Duodenal mucosa (tissue), 2 donors: ENCODE measurements around the gene SYT12.
"Not testable (repeated sequence)": the region's sequence is repeated elsewhere in the genome, so short reads cannot be mapped to it uniquely, and the experiment has no call there.

Source experiments
- H3K27ac ChIP-seq: one replicate; pipeline ENCODE4 v1.7.0; 2013; ENCODE audit warnings: low read depth, low read length
- H3K27me3 ChIP-seq, 2 donors: one replicate each; pipeline ENCODE4 v1.7.0; 2013; ENCODE audit warnings: low read length in 2 of 2, control low read depth in 1 of 2; ENCODE audit not compliant: insufficient read depth in 2 of 2, control insufficient read depth in 1 of 2
- H3K36me3 ChIP-seq, 2 donors: one replicate each; pipeline ENCODE4 v1.7.0; 2013; ENCODE audit warnings: low read length in 2 of 2, control low read depth in 1 of 2; ENCODE audit not compliant: insufficient read depth in 2 of 2, control insufficient read depth in 1 of 2
- H3K4me1 ChIP-seq, 2 donors: one replicate each; pipeline ENCODE4 v1.7.0; 2013; ENCODE audit warnings: low read length in 2 of 2, control low read depth in 1 of 2; ENCODE audit not compliant: insufficient read depth in 2 of 2, control insufficient read depth in 1 of 2
- H3K4me3 ChIP-seq, 2 donors: one replicate each; pipeline ENCODE4 v1.7.0; 2013; ENCODE audit warnings: low read length in 2 of 2, low read depth in 1 of 2
- H3K9ac ChIP-seq, 2 donors: one replicate each; pipeline ENCODE4 v1.7.0; 2013; ENCODE audit warnings: low read length in 2 of 2, low read depth in 1 of 2
- H3K9me3 ChIP-seq, 2 donors: one replicate each; pipeline ENCODE4 v1.7.0; 2013; ENCODE audit warnings: low read length in 2 of 2, control low read depth in 1 of 2; ENCODE audit not compliant: control insufficient read depth in 1 of 2

The SYT12 gene

DNA sequence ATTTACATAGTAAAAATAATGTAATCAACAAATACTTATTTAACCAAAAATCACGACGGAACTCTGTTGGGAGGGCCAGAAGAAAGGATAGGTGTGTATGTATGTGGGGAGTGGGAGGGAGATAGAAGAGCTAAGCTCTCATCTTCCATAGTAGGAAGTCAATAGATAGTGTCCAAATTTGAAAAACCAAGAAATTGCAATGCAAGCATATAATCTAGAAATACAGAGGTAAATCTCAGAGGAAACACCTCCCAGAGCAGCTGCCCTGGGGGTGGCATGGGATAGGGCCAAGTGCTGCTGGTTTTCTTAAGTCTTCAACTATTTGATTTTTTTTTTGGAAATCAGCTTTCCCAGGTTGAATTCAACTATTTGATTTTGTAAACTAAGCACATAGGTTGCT lies 30.9 kb upstream of the SYT12 start:
- Histone ChIP-seq H3K9ac (no peak overlapping the region), H3K27me3 (no peaks in the 10 kb centered on the region), H3K9me3 (no peaks in the 10 kb centered on the region), H3K4me3 (no peak overlapping the region), H3K27ac (no peak overlapping the region), H3K36me3 (no peaks in the 10 kb centered on the region), H3K4me1 (no peaks in the 10 kb centered on the region)

DNA sequence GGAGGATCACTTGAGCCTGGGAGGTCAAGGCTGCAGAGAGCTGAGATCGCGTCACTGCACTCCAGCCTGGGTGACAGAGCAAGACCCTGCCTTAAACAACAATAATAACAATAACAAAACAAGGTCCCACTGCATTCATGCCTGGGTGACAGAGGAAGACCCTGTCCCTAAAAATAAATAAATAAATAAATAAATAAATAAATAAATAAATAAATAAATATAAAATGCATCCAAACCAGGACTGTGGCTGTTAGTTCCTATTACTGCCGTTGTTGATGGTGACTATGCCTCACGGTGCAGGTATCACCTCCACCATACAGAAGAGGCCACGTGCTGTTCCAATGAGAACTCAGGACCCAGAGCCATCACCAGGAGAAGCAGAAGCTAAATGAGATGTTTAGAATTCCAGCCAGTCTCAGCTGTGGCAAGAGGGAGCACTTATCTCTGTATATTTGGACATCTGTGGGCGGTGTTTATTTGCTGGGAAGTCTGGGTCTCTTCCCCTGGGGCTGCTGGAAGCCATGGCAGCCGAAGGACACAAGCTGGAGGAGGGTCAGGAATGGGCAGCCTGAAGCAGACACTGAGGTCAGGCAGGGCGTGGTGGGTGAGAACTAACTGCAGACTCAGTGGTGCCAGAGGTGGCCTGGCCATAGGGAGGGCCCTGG lies 26.2 kb upstream of the SYT12 start:
- H3K27ac ChIP-seq: no peak overlapping the region

DNA sequence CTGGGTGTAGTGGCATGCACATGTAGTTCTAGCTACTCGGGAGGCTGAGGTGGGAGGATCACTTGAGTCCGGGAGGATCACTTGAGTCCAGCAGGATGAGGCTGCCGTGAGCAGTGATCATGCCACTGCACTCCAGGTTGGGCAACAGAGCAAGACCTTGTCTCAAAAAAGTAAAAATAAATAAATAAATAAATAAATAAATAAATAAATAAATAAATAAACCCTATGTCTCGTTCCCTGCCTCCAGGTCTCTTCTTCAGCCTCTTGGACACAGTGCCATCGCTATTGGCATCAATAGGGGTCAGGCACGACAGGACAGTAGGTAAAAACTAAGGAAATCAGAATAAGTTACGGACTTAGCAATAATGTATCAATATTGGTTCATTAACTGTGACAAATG lies 23.4 kb upstream of the SYT12 start:
- Histone ChIP-seq H3K4me3 (no peak overlapping the region), H3K9ac (no peak overlapping the region), H3K4me1 (no peaks in the 10 kb centered on the region), H3K9me3 (no peaks in the 10 kb centered on the region), H3K27ac (no peak overlapping the region), H3K36me3 (no peaks in the 10 kb centered on the region), H3K27me3 (no peaks in the 10 kb centered on the region)

More for the DNA sequence above, 26.2 kb upstream of the SYT12 start:
- H3K36me3 ChIP-seq: no peaks in the 10 kb centered on the region
- no peaks in the 10 kb centered on the region for H3K9me3 ChIP-seq
- no peak overlapping the region for H3K4me3 ChIP-seq
- H3K4me1 ChIP-seq: no peaks in the 10 kb centered on the region
- H3K27me3 ChIP-seq: no peaks in the 10 kb centered on the region
- H3K9ac ChIP-seq: no peak overlapping the region

DNA sequence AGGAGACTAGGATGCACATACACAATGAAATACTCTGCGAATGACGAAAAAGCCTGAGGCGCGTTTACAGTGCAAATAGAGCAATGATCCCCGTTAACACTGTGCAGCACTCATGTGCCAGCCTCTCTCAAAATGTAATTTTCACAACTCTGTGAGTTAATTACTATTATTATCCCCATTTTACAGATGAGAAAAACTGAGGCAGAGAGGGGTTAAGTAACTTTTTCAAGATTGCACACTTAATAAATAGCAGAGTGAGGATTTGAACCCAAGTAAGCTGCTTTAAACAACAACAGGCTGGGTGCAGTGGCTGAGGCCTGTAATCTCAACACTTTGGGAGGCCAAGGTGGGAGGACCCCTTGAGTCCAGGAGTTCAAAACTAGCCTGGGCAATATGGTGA lies 21.6 kb upstream of the SYT12 start:
- Histone ChIP-seq H3K4me3 (no peak overlapping the region), H3K27ac (no peak overlapping the region), H3K9ac (no peak overlapping the region), H3K36me3 (no peaks in the 10 kb centered on the region), H3K27me3 (no peaks in the 10 kb centered on the region), H3K4me1 (no peaks in the 10 kb centered on the region), H3K9me3 (no peaks in the 10 kb centered on the region)

DNA sequence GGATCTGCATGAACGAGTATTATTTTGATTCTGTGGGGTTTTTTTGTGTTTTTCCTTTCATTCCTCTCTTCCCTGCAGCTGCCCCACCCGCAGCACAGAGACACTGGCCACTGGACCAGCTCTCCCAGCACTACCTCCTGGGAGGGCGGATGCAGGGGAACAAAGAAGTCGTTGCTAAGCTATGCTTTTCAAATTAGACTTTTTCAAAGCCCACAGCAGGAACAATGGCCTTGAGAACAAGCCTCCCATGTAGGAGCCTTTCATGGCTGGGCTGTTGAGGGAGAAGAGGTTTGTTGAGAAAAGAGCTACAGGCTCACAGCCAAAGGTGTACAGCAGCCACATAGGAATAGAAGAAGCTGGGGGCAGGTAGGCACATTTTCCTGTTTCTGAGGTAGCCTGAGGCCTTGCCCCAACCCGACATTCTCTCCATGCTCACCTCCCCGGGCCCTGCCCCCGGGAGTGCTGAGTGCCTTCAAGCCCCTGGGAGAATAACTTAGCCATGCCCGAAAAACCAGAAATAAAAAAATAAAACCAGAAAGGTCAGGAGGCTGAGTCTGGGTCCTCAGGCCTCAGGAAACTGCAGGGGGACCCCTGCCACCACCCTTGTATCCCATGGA lies 20.5 kb upstream of the SYT12 start:
- Histone ChIP-seq H3K4me1 (no peaks in the 10 kb centered on the region), H3K9me3 (no peaks in the 10 kb centered on the region), H3K27ac (no peak overlapping the region)

DNA sequence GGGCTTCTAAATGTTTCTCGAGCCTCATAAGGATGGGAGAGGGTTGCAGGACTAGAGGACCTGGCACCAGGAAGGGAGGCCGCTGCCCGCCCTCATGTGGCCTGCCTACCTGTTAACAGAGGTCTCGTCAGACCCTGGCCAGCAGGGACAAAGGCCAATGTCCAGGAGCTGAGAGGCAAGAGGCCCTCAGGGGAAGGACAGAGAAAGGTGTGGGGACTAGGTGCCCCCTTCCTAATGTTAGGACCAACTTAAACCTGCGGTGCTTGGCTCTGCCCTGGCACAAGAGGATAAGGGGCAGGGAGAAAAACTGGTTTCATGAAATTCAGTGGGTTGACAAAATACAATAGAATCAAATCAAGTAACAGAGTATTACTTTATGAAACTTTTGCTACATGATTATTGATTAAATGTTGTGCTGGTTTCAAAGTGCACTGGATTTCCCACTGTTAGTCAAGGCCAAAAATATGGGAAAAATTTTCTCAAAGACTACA lies 20.0 kb upstream of the SYT12 start:
- no peak overlapping the region for H3K9ac ChIP-seq
- no peaks in the 10 kb centered on the region for H3K9me3 ChIP-seq
- H3K4me1 ChIP-seq: no peaks in the 10 kb centered on the region
- no peaks in the 10 kb centered on the region for H3K27me3 ChIP-seq
- no peaks in the 10 kb centered on the region for H3K36me3 ChIP-seq
- H3K4me3 ChIP-seq: no peak overlapping the region
- no peak overlapping the region for H3K27ac ChIP-seq

More for the DNA sequence above, 20.5 kb upstream of the SYT12 start:
- no peaks in the 10 kb centered on the region for H3K27me3 ChIP-seq
- no peaks in the 10 kb centered on the region for H3K36me3 ChIP-seq
- no peak overlapping the region for H3K4me3 ChIP-seq
- H3K9ac ChIP-seq: no peak overlapping the region

DNA sequence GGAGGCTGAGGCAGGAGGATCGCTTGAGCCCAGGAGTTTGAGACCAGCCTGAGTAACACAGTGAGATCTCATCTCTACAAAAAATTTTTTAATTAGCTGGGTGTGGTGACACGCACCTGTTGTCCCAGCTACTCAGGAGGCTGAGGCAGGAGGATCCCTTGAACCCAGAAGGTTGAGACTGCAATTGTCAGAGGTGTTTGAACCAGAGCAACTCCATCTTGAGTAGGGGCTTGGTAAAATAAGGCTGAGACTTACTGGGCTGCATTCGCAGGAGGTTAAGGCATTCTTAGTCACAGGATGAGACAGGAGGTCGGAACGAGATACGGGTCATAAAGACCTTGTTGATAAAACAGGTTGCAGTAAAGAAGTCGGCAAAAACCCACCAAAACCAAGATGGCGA lies 17.7 kb upstream of the SYT12 start:
- H3K9ac ChIP-seq, H3K4me1 ChIP-seq, H3K36me3 ChIP-seq, H3K4me3 ChIP-seq, H3K9me3 ChIP-seq, H3K27ac ChIP-seq, H3K27me3 ChIP-seq: not testable (repeated sequence)

DNA sequence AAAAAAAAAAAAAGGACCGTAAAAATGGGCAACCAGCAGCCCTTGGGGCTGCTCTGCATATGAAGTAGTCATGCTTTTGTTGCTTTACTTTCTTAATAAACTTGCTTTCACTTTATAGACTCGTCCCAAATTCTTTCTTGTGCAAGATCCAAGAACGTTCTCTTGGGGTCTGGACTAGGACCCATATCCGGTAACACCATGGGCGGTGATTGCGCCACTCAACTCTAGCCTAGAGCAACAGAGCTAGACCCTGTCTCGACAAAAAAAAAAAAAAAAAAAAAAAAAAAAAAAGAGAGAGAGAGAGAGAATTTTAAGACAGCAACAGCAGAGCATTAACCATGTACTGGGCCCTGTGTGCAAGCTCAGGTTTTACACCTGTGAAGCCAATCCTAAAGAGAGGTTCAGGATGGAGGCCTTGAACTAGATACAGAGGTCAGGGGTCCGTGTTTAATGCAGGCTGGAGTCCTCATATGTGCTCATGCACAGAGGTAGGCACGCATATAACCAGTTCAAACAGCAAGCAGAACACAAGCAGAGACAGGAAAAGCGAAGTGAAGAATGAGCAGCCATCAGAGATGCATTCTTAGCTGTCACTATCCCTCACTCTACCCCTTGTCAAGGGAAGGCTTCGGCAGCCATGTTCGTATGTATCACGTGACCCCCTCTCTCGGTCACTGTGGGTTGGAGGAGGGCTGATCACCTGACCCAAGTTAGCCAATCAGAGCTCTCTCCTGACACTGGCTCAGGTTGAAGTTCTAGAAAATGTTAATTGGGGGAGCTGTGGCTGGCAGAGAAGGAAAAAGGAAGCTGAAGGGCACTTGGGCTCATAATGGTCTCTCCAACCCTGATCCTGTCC lies 16.7 kb upstream of the SYT12 start:
- Histone ChIP-seq H3K4me3 (no peak overlapping the region), H3K4me1 (no peaks in the 10 kb centered on the region), H3K36me3 (no peaks in the 10 kb centered on the region)

DNA sequence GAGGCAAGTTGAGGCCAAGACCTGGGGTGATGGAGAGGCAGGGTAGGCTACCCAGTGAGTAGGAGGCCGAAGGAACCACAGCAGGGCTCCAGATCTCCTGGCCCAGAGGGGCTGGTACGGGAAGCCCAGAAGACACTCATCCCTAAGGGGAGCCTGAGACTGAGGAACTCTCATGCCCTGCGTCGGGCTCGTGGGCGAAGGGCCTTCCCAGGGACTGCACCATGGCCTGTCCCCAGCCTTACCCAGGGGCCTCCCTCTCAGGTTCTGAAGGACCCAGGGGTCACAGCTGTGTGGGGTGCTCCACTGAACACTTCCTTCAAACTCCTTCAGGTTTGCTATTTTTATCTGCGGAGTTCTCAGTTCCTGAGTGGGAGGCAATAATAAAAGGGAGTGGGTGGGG lies 15.8 kb upstream of the SYT12 start:
- H3K27ac ChIP-seq: no peak overlapping the region
- H3K36me3 ChIP-seq: no peaks in the 10 kb centered on the region
- H3K4me1 ChIP-seq: no peaks in the 10 kb centered on the region
- H3K9ac ChIP-seq: no peak overlapping the region
- no peaks in the 10 kb centered on the region for H3K27me3 ChIP-seq
- H3K9me3 ChIP-seq: no peaks in the 10 kb centered on the region
- no peak overlapping the region for H3K4me3 ChIP-seq

More for the DNA sequence above, 16.7 kb upstream of the SYT12 start:
- H3K9me3 ChIP-seq: no peaks in the 10 kb centered on the region
- no peak overlapping the region for H3K9ac ChIP-seq
- no peak overlapping the region for H3K27ac ChIP-seq
- no peaks in the 10 kb centered on the region for H3K27me3 ChIP-seq

DNA sequence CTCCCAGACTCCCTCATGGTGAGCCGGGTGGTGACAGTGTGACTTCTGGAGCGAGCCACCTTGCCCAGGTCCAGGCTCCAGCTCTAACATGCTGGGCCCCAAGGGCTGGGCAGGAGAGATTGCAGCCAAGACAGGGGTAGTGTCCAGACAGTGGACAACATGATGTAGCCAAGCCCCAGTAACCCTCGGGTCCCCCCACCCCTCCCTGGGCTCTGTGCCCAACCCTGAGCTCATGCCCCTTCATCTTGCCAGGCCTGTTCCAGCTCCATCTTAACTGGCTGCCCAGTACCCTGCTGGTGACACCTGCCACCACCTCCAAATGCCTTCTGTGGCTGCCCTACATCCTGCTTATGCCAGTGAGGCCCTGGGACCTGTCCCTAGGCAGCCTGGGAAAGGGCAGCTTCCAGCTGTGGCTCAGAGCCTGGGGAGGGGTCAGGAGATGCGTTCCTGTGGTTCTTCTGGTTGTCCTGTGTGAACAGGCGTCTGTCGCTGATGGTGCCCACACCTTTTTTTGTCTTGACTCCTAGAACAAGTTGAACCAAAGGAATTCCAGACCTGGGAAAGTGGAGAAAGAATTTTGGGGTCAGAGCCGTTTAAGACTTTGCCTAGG lies 12.5 kb upstream of the SYT12 start:
- Histone ChIP-seq H3K27ac (peak overlapping the region; percentile 10), H3K9me3 (no peaks in the 10 kb centered on the region), H3K27me3 (no peaks in the 10 kb centered on the region), H3K36me3 (no peaks in the 10 kb centered on the region), H3K4me1 (no peaks in the 10 kb centered on the region), H3K4me3 (no peak overlapping the region), H3K9ac (no peak overlapping the region)
